ENCODE data around the gene SLC12A6. TPM values are rescaled to one million over a fixed set of nuclear protein-coding genes. Genes with fewer than 3 reads are reported as not detected.
A peak's percentile ranks its signal among the peaks of the same experiment; 100 is the strongest.
"Not testable (repeated sequence)": the region's sequence is repeated elsewhere in the genome, so short reads cannot be mapped to it uniquely, and the experiment has no call there.

Gene SLC12A6
- total RNA-seq, 3 donors from 2014 or later = 22.3 to 28.8 (median 25.8) TPM

DNA sequence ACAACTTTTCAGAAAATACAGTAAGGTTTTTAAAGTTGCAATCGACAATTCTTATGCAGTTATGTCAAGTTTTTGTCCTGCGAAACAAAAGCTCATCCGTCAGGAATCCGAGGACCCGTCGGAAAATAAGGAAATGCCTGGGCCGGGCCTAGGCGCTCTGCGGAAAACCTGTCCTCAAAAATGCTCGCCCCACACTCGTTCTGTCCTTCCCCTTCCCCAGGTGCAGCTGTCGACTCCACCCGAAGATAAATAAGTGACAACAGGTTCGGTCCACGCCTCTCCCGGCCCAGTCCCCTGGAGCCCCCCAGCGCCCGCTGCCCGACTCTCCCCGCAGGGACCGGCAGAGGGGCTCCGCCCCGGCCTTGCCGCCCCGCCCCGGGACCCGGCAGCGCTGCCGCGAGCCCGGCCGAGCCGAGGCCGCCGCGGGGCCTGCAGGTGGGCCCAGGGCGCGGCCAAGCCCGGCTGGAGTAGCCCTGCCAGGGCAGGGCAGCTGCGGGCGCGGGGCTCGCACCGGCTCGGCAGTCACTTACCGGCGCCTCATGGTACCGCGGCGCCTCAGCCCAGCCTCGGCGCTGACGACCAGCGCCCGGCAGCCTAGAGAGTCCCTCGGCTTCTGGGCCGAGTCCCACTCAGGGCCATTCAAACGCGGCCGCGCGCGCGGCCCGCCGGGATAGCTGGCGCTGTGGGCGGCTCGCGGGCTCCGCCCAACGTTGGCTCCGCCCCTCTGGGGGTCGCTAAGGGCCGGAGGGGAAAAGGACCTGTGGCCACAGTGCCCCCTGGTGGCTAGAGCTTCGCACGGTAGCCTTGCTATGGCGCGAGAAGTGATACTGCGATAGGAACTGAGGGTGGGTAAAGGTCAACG is 127.9 kb downstream of the SLC12A6 start, which contains the start of gene KATNBL1:
KATNBL1 (minus strand) TSS at position 676 of the 862 bp plus-strand sequence. CDS start 46,420 bp downstream, outside the sequence.
- intact Hi-C loops (cut with DNase I; ENCODE audit: low total_unique reads) = no loop called here
- peak; percentile 90 to 94 for DNase-seq (ENCODE audit: low spot score in 2 of 2)
- Histone ChIP-seq H3K9me3 (no peaks in the 10 kb centered on the region), H3K27ac (peak within 1 kb of the TSS; percentile 80 to 93), H3K36me3 (no peaks in the 10 kb centered on the region), H3K4me1 (no peaks in the 10 kb centered on the region), H3K4me3 (peak within 1 kb of the TSS; percentile 64 to 74 (median 66)), H3K27me3 (no peaks in the 10 kb centered on the region)
- TF ChIP-seq POLR2AphosphoS5 (IDR thresholded peaks at IDR 0.05) = peak; percentile 37 to 64 (median 54)
- TF ChIP-seq, protein P1, sequence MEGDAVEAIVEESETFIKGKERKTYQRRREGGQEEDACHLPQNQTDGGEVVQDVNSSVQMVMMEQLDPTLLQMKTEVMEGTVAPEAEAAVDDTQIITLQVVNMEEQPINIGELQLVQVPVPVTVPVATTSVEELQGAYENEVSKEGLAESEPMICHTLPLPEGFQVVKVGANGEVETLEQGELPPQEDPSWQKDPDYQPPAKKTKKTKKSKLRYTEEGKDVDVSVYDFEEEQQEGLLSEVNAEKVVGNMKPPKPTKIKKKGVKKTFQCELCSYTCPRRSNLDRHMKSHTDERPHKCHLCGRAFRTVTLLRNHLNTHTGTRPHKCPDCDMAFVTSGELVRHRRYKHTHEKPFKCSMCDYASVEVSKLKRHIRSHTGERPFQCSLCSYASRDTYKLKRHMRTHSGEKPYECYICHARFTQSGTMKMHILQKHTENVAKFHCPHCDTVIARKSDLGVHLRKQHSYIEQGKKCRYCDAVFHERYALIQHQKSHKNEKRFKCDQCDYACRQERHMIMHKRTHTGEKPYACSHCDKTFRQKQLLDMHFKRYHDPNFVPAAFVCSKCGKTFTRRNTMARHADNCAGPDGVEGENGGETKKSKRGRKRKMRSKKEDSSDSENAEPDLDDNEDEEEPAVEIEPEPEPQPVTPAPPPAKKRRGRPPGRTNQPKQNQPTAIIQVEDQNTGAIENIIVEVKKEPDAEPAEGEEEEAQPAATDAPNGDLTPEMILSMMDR (IDR thresholded peaks at IDR 0.05) = peak; percentile 86 to 93 (median 92)
- peak; percentile 42 for TF ChIP-seq POLR2A (IDR thresholded peaks at IDR 0.05)

DNA sequence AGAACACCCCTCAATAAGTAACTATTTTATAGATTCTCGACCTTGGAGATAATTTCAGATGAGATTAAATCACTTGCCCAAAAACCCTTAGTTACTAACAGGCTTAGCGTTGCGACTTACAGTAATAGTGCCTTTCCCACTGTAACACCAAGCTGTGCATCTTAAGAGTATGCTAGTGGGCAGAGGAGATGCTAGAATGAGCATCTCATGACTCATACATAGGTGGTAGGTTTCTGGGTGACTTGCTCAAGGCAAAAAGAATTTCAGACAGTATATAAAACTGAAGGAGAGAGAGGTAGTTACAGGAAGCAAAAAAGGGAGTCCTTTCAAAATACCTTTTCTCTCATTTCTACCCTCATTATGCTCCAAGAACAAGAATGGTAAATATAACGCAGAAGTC is 131.6 kb downstream of the SLC12A6 start:
- H3K9me3 ChIP-seq = no peaks in the 10 kb centered on the region
- intact Hi-C loops (cut with DNase I; ENCODE audit: low total_unique reads) = no loop called here
- no peaks in the 10 kb centered on the region for H3K27me3 ChIP-seq
- no peak overlapping the region for H3K27ac ChIP-seq
- H3K4me3 ChIP-seq = no peak overlapping the region
- H3K4me1 ChIP-seq = no peaks in the 10 kb centered on the region
- DNase-seq (ENCODE audit: low spot score in 2 of 2) = no peak
- TF ChIP-seq, protein P1 (IDR thresholded peaks at IDR 0.05) = no peak
- no peak for TF ChIP-seq POLR2AphosphoS5 (IDR thresholded peaks at IDR 0.05)
- TF ChIP-seq POLR2A (IDR thresholded peaks at IDR 0.05) = no peak
- H3K36me3 ChIP-seq = no peaks in the 10 kb centered on the region

DNA sequence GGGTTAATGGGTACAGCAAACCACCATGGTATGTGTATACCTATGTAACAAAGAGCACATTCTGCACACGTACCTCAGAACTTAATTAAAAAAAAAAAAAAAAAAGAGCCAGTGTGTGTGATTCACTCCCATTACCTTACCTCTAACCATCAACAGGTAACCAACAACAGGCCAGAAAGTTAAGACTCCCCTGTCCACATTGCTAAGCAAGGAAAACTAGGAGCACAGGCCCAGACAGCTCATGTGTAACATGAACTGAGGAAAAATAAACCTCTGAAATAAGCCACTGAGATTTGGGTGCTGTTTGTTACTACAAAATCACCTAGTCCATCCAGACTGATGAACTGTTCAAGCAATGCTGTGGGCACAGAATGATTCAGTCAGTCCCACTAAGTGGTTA is 133.6 kb downstream of the SLC12A6 start:
- H3K27ac ChIP-seq = no peak overlapping the region
- no peaks in the 10 kb centered on the region for H3K27me3 ChIP-seq

DNA sequence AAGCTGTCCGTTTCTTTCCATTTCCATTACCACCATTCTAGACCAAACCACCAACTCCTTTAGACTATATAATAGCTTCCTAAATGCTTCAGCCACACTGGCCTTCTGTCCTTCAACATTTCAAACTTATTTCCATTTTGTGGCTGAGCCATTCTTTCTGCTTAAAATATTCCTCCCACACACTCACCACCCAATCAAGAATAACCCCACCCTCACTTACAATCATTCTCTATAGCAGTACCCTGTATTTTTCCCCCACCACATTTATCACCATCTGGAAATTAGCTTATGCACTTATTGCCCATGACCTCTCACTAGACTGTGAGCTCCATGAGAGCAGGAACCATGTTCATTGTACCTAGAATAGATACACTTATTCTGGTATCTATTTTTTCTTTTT is 134.3 kb downstream of the SLC12A6 start:
- Histone ChIP-seq H3K27ac (no peak overlapping the region), H3K4me3 (no peak overlapping the region), H3K9me3 (no peaks in the 10 kb centered on the region), H3K36me3 (no peaks in the 10 kb centered on the region), H3K4me1 (no peaks in the 10 kb centered on the region), H3K27me3 (no peaks in the 10 kb centered on the region)
- TF ChIP-seq, protein P1 (IDR thresholded peaks at IDR 0.05) = no peak
- no peak for TF ChIP-seq POLR2AphosphoS5 (IDR thresholded peaks at IDR 0.05)
- TF ChIP-seq POLR2A (IDR thresholded peaks at IDR 0.05) = no peak
- intact Hi-C loops (cut with DNase I; ENCODE audit: low total_unique reads) = no loop called here
- no peak for DNase-seq (ENCODE audit: low spot score in 2 of 2)

More for the DNA sequence above, 133.6 kb downstream of the SLC12A6 start:
- intact Hi-C loops (cut with DNase I; ENCODE audit: low total_unique reads) = loop anchor here (2.0 kb wide), 1 partner anchor 53 kb away; no protein-coding TSS in a partner anchor
- Histone ChIP-seq H3K36me3 (no peaks in the 10 kb centered on the region), H3K9me3 (no peaks in the 10 kb centered on the region), H3K4me1 (no peaks in the 10 kb centered on the region), H3K4me3 (no peak overlapping the region)
- no peak for DNase-seq (ENCODE audit: low spot score in 2 of 2)
- TF ChIP-seq POLR2AphosphoS5 (IDR thresholded peaks at IDR 0.05) (no peak), POLR2A (IDR thresholded peaks at IDR 0.05) (no peak)
- TF ChIP-seq, protein P1 (IDR thresholded peaks at IDR 0.05) = no peak

DNA sequence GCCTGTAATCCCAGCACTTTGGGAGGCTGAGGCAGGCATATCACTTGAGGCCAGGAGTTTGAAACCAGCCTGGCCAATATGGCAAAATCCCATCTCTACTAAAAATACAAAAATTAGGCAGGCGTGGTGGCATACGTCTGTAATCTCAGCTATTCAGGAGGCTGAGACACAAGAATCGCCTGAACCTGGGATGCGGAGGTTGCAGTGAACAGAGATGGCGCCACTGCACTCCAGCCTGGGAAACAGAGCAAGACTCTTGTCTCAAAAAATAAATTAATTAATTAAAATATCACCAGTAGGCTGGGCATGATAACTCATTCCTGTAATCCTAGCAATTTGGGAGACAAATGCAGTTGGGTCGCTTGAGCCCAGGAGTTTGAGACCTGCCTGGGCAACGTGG is 144.3 kb downstream of the SLC12A6 start:
- not testable (repeated sequence) for H3K9me3 ChIP-seq; H3K4me1 ChIP-seq; H3K4me3 ChIP-seq; H3K36me3 ChIP-seq; H3K27ac ChIP-seq; DNase-seq (ENCODE audit: low spot score in 2 of 2); H3K27me3 ChIP-seq
- intact Hi-C loops (cut with DNase I; ENCODE audit: low total_unique reads) = loop anchor here (5.0 kb wide), 1 partner anchor 181 kb away; no protein-coding TSS in a partner anchor
